Keratinocyte (primary cell): ENCODE results near the gene A4GALT. TPM values are rescaled to one million over a fixed set of nuclear protein-coding genes. Genes with fewer than 3 reads are reported as not detected.

Source experiments
- DNase-seq: peaks from one replicate; pipeline ENCODE4 v3.0.0-alpha.2; 2011; ENCODE audit warnings: low read depth, missing footprints, low spot score
- FAIRE-seq: peaks from 2 replicates; lab custom pipeline; 2011; peaks lifted over from hg19 to GRCh38; lab: Jason Lieb, UNC
- H2AFZ ChIP-seq: 2 replicates; pipeline ENCODE4 v1.6.0; 2012; ENCODE audit warnings: low read length, control low read depth, inconsistent platforms; ENCODE audit not compliant: control insufficient read depth
- H3K27ac ChIP-seq: 2 replicates; pipeline ENCODE4 v1.5.1; 2011; ENCODE audit warnings: low read length; ENCODE audit not compliant: control insufficient read depth, insufficient read depth
- H3K27me3 ChIP-seq: 3 replicates; pipeline ENCODE4 v1.6.0; 2011; ENCODE audit warnings: low read length; ENCODE audit not compliant: control insufficient read depth, insufficient read depth; ENCODE audit errors: extremely low read depth
- H3K36me3 ChIP-seq, 2 experiments: 2 replicates in 1 of 2; 3 replicates in 1 of 2; pipeline ENCODE4 v1.5.1; 2011; ENCODE audit warnings: low read length in 2 of 2, mild to moderate bottlenecking in 1 of 2; ENCODE audit not compliant: control insufficient read depth in 2 of 2, insufficient read depth in 2 of 2; ENCODE audit errors: extremely low read depth in 1 of 2
- H3K4me1 ChIP-seq: 3 replicates; pipeline ENCODE4 v1.5.1; 2011; ENCODE audit warnings: low read length; ENCODE audit not compliant: control insufficient read depth, insufficient read depth; ENCODE audit errors: extremely low read depth
- H3K4me2 ChIP-seq: 3 replicates; pipeline ENCODE4 v1.6.0; 2011; ENCODE audit warnings: low read depth, low read length; ENCODE audit not compliant: control insufficient read depth, insufficient read depth; ENCODE audit errors: extremely low read depth
- H3K4me3 ChIP-seq, 3 experiments: fragments of 200-600 bp in 1 of 3; sonication (generic) in 1 of 3; 2 replicates in 2 of 3; 3 replicates in 1 of 3; pipeline ENCODE4 v1.5.1; 2011 to 2016; ENCODE audit warnings: low read length in 3 of 3, mild to moderate bottlenecking in 3 of 3, control low read depth in 2 of 3, inconsistent platforms in 1 of 3, low read depth in 1 of 3, mixed read lengths in 1 of 3, mixed run types in 1 of 3, moderate library complexity in 1 of 3; ENCODE audit not compliant: control insufficient read depth in 2 of 3, insufficient read depth in 2 of 3; ENCODE audit errors: extremely low read depth in 1 of 3
- H3K79me2 ChIP-seq: 2 replicates; pipeline ENCODE4 v1.6.0; 2012; ENCODE audit warnings: low read length; ENCODE audit not compliant: control insufficient read depth, insufficient read depth
- H3K9ac ChIP-seq: 3 replicates; pipeline ENCODE4 v1.6.0; 2011; ENCODE audit warnings: low read length; ENCODE audit not compliant: control insufficient read depth, insufficient read depth; ENCODE audit errors: extremely low read depth
- H3K9me1 ChIP-seq: 3 replicates; pipeline ENCODE4 v1.6.0; 2011; ENCODE audit warnings: low read length; ENCODE audit not compliant: control insufficient read depth, insufficient read depth; ENCODE audit errors: extremely low read depth
- H3K9me3 ChIP-seq: 2 replicates; pipeline ENCODE4 v1.5.1; 2012; ENCODE audit warnings: low read depth, low read length; ENCODE audit not compliant: control insufficient read depth
- H4K20me1 ChIP-seq: 3 replicates; pipeline ENCODE4 v1.6.0; 2011; ENCODE audit warnings: low read length; ENCODE audit not compliant: control insufficient read depth, insufficient read depth; ENCODE audit errors: extremely low read depth
- EZH2 ChIP-seq: IDR thresholded peaks from one replicate; pipeline ENCODE4 v1.6.1; 2012; ENCODE audit warnings: inconsistent platforms, mild to moderate bottlenecking, low read length, moderate library complexity
- dilution Hi-C: fragments of 300-500 bp; cut with MboI; formaldehyde crosslinking; loops from one replicate; pipeline ENCODE4 v1.7.0; 2020; ENCODE audit warnings: low sequenced_read_pairs; ENCODE audit not compliant: extremely low pct_ligation_motif_present
- polyA plus RNA-seq, 5 experiments: library from polyadenylated mRNA; depleted of rRNA in 3 of 5; stranded (reverse) in 3 of 5; stranded (forward) in 1 of 5; unstranded in 1 of 5; fragments of >200 nt; gene quantifications; 1 replicate in 1 of 5; 2 replicates in 3 of 5; 3 replicates in 1 of 5; pipeline versions ENCODE4 v1.2.1 to v1.2.3, GENCODE V29; 2011 to 2012; ENCODE audit warnings: missing spikeins in 2 of 5, low read depth in 1 of 5, low replicate concordance in 1 of 5
- TF ChIP-seq, protein P1 (sequence below), 3 experiments: IDR thresholded peaks in 1 of 3; conservative IDR thresholded peaks in 1 of 3; optimal IDR thresholded peaks in 1 of 3; 2 replicates in 2 of 3; 3 replicates in 1 of 3; pipeline versions ENCODE3 to v1.5.1; 2011; ENCODE audit warnings: low read length in 3 of 3, mild to moderate bottlenecking in 3 of 3, moderate library complexity in 2 of 3, control low read depth in 1 of 3, inconsistent platforms in 1 of 3; ENCODE audit not compliant: insufficient read depth in 2 of 3; ENCODE audit errors: extremely low read depth in 1 of 3

The A4GALT gene
- polyA plus RNA-seq, 1 donor (not counting 4 experiments of a cell fraction or from before 2014, with no cell fraction given): 1.6 TPM

DNA sequence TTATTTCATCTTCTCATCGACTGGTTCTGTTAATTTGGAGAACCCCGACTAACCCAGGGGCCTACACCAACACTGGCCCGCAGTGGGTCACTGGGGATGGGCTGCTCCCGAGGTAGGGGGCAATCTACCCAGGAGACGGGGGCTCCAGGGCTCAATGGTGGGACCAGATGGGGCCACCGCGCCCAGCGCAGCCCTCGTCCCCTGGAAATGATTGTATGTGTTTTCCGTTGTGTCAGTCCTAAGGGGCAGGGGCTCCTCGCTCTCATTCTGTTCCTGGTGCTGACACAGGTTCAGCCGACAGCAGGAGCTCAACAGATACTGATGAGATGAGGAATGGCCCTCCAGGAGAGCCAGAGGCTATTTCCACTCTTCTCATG lies 20.7 kb downstream of the A4GALT start:
- FAIRE-seq: no peak
- H4K20me1 ChIP-seq: no peaks in the 10 kb centered on the region
- no peaks in the 10 kb centered on the region for H3K9me3 ChIP-seq
- no peak overlapping the region for H3K4me2 ChIP-seq
- no peaks in the 10 kb centered on the region for H3K9me1 ChIP-seq
- H3K4me3 ChIP-seq: no peak overlapping the region
- H3K36me3 ChIP-seq: peaks cover 0 to under 1% of the 10 kb centered on the region in 2 experiments
- no peak overlapping the region for H3K27ac ChIP-seq
- H3K4me1 ChIP-seq: peaks cover 22% of the 10 kb centered on the region
- H3K79me2 ChIP-seq: no peaks in the 10 kb centered on the region
- H3K9ac ChIP-seq: no peak overlapping the region
- H2AFZ ChIP-seq: no peak overlapping the region
- no peaks in the 10 kb centered on the region for H3K27me3 ChIP-seq
- dilution Hi-C loops: no loop called here
- no peak for DNase-seq
- TF ChIP-seq, protein P1, sequence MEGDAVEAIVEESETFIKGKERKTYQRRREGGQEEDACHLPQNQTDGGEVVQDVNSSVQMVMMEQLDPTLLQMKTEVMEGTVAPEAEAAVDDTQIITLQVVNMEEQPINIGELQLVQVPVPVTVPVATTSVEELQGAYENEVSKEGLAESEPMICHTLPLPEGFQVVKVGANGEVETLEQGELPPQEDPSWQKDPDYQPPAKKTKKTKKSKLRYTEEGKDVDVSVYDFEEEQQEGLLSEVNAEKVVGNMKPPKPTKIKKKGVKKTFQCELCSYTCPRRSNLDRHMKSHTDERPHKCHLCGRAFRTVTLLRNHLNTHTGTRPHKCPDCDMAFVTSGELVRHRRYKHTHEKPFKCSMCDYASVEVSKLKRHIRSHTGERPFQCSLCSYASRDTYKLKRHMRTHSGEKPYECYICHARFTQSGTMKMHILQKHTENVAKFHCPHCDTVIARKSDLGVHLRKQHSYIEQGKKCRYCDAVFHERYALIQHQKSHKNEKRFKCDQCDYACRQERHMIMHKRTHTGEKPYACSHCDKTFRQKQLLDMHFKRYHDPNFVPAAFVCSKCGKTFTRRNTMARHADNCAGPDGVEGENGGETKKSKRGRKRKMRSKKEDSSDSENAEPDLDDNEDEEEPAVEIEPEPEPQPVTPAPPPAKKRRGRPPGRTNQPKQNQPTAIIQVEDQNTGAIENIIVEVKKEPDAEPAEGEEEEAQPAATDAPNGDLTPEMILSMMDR (optimal IDR thresholded peaks at IDR 0.05 in 1 of 3, IDR thresholded peaks at IDR 0.05 in 1 of 3, conservative IDR thresholded peaks at IDR 0.05 in 1 of 3; ENCODE audit: extremely low read depth in 1 of 3, insufficient read depth in 2 of 3, low read length in 3 of 3): no peak
- no peak for TF ChIP-seq EZH2

DNA sequence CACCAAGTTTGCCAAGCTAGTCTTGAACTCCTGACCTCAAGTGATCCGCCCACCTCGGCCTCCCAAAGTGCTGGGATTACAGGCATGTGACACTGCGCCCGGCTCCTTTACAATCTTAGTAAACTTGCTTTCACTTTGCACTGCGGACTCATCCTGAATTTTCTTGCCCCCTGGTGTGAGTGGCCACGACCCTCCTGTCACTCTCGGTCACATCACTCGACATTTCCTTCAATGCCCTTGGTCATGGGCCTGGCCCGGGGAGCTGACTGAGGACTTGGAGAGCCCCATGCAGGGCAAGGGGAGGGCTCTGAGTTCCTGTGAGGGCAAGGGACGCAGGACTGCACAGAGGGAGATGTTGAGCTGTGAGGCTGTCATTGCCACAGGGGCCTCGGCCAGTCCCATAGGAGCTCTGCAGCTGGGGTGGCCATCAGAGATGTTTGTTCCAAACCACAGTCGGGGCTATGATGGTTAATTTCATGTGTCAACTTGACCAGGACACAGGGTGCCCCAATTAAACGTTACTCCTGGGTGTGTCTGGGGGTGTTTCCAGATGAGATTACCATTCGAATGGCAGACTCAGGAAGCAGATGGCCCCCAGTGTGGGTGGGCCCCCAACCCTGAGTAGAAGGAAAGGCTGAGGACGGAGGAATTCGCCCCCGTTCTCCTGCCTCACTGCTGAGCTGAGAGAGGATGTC lies 21.2 kb downstream of the A4GALT start:
- Histone ChIP-seq H2AFZ (peak overlapping the region; percentile 2), H4K20me1 (no peaks in the 10 kb centered on the region), H3K4me2 (no peak overlapping the region), H3K36me3 (peaks cover 1 to 3% of the 10 kb centered on the region in 2 experiments), H3K4me3 (no peak overlapping the region), H3K9me3 (no peaks in the 10 kb centered on the region), H3K79me2 (no peaks in the 10 kb centered on the region), H3K27me3 (no peaks in the 10 kb centered on the region), H3K9me1 (no peaks in the 10 kb centered on the region), H3K27ac (no peak overlapping the region), H3K9ac (no peak overlapping the region), H3K4me1 (peaks cover 22% of the 10 kb centered on the region)
- FAIRE-seq (no peak), DNase-seq (no peak)
- dilution Hi-C loops: no loop called here
- TF ChIP-seq EZH2: no peak
- TF ChIP-seq, protein P1 (optimal IDR thresholded peaks at IDR 0.05 in 1 of 3, IDR thresholded peaks at IDR 0.05 in 1 of 3, conservative IDR thresholded peaks at IDR 0.05 in 1 of 3; ENCODE audit: extremely low read depth in 1 of 3, insufficient read depth in 2 of 3, low read length in 3 of 3): no peak
